ENCODE data around the gene PLEKHG5. TPM values are rescaled to one million over a fixed set of nuclear protein-coding genes. Genes with fewer than 3 reads are reported as not detected.

The PLEKHG5 gene
- total and polyA plus RNA-seq, 4 donors, result 3.4 to 22.9 (median 10.0) TPM

GRCh38 chr1:6450005-6450450 lies 41.4 kb downstream of the PLEKHG5 start:
- 20 to 30% methylated on average over 6 to 7 of the region's 7 CpGs for WGBS, 2 donors
- DNase-seq, result no peak
- H3K27me3 ChIP-seq (ENCODE audit: control insufficient read depth in 3 of 3, insufficient read depth in 3 of 3, low read length in 2 of 3), result peaks cover 2 to 35% (median 29%) of the 10 kb centered on the region in 3 donors

GRCh38 chr1:6448749-6449631 lies 42.5 kb downstream of the PLEKHG5 start:
- peaks cover 0 to 7% (median 0%) of the 10 kb centered on the region in 5 donors for H3K4me1 ChIP-seq (ENCODE audit: control insufficient read depth in 5 of 5, insufficient read depth in 5 of 5, low read length in 5 of 5)
- no peaks in the 10 kb centered on the region for H3K36me3 ChIP-seq (ENCODE audit: control insufficient read depth in 4 of 4, insufficient read depth in 4 of 4, low read length in 4 of 4)
- H3K9ac ChIP-seq (ENCODE audit: insufficient read depth in 1 of 2, low read length in 2 of 2), result no peak overlapping the region
- WGBS, 2 donors, result 3 to 10% methylated on average over 22 to 64 of the region's 66 CpGs
- H3K27ac ChIP-seq (ENCODE audit: low read depth in 1 of 2, low read length in 1 of 2), result no peak overlapping the region
- no peak overlapping the region for H3K4me3 ChIP-seq
- no peaks in the 10 kb centered on the region for H3K9me3 ChIP-seq (ENCODE audit: control insufficient read depth in 4 of 4, insufficient read depth in 3 of 4, low read length in 3 of 4)
- peak; percentile 23 to 53 (median 50) for DNase-seq
- no peak for ATAC-seq (ENCODE audit: insufficient read depth, low FRiP score)
- peaks cover 0 to 35% (median 32%) of the 10 kb centered on the region in 3 donors for H3K27me3 ChIP-seq (ENCODE audit: control insufficient read depth in 3 of 3, insufficient read depth in 3 of 3, low read length in 2 of 3)
- TF ChIP-seq CTCF (IDR thresholded peaks at IDR 0.05; ENCODE audit: control extremely low read depth, extremely low read depth), result no peak

More at GRCh38 chr1:6450005-6450450, 41.4 kb downstream of the PLEKHG5 start:
- H3K4me3 ChIP-seq, result no peak overlapping the region
- H3K4me1 ChIP-seq (ENCODE audit: control insufficient read depth in 5 of 5, insufficient read depth in 5 of 5, low read length in 5 of 5), result peaks cover 0 to 16% (median 0%) of the 10 kb centered on the region in 5 donors
- no peak overlapping the region for H3K9ac ChIP-seq (ENCODE audit: insufficient read depth in 1 of 2, low read length in 2 of 2)
- H3K36me3 ChIP-seq (ENCODE audit: control insufficient read depth in 4 of 4, insufficient read depth in 4 of 4, low read length in 4 of 4), result no peaks in the 10 kb centered on the region
- H3K9me3 ChIP-seq (ENCODE audit: control insufficient read depth in 4 of 4, insufficient read depth in 3 of 4, low read length in 3 of 4), result no peaks in the 10 kb centered on the region
- ATAC-seq (ENCODE audit: insufficient read depth, low FRiP score), result no peak
- no peak for TF ChIP-seq CTCF (IDR thresholded peaks at IDR 0.05; ENCODE audit: control extremely low read depth, extremely low read depth)
- no peak overlapping the region for H3K27ac ChIP-seq (ENCODE audit: low read depth in 1 of 2, low read length in 1 of 2)

- no peak overlapping the region for H3K4me3 ChIP-seq
- no peak for ATAC-seq (ENCODE audit: insufficient read depth, low FRiP score)
- H3K9ac ChIP-seq (ENCODE audit: insufficient read depth in 1 of 2, low read length in 2 of 2), result no peak overlapping the region
- 2 to 3% methylated on average over 56 to 67 of the region's 68 CpGs for WGBS, 2 donors
- peaks cover 0 to 28% (median 26%) of the 10 kb centered on the region in 3 donors for H3K27me3 ChIP-seq (ENCODE audit: control insufficient read depth in 3 of 3, insufficient read depth in 3 of 3, low read length in 2 of 3)
- TF ChIP-seq CTCF (IDR thresholded peaks at IDR 0.05; ENCODE audit: control extremely low read depth, extremely low read depth), result no peak
- DNase-seq, result peak in 2 of 3 donors; percentile 38 to 68
- H3K36me3 ChIP-seq (ENCODE audit: control insufficient read depth in 4 of 4, insufficient read depth in 4 of 4, low read length in 4 of 4), result no peaks in the 10 kb centered on the region
- H3K9me3 ChIP-seq (ENCODE audit: control insufficient read depth in 4 of 4, insufficient read depth in 3 of 4, low read length in 3 of 4), result no peaks in the 10 kb centered on the region
- peaks cover 0 to 7% (median 0%) of the 10 kb centered on the region in 5 donors for H3K4me1 ChIP-seq (ENCODE audit: control insufficient read depth in 5 of 5, insufficient read depth in 5 of 5, low read length in 5 of 5)
- H3K27ac ChIP-seq (ENCODE audit: low read depth in 1 of 2, low read length in 1 of 2), result no peak overlapping the region
Measured at GRCh38 chr1:6447818-6448748, 43.4 kb downstream of the PLEKHG5 start.

All from lung (tissue), 12 donors.